GM21390 (cell line): Measurements from ENCODE around the gene TMEM132C.

Experiments used
- ATAC-seq: cut with Tn5 transposase; IDR thresholded peaks from one replicate; pipeline ENCODE4 v1.9.1; 2021; ENCODE audit not compliant: unreplicated experiment

TMEM132C gene

DNA sequence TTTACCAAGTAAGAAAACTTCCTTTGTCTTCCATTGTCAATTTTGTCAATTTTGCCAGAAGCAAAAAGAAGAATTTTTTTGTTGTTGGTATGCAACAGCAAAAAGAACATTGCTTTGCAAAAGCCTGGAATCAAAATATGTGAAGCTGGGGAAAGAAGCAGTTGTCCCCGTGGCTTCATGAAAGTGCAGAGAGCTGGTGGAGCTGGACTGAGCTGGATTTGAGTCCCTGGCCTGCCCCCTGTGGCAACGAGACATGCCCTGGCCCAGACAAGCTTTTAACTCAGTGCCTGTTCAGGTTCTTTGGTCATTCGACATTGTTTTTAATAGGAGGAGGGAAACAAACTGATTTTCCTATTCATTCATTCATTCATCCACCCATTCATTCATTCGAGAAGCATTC is 486.5 kb downstream of the TMEM132C start:
- ATAC-seq = no peak

DNA sequence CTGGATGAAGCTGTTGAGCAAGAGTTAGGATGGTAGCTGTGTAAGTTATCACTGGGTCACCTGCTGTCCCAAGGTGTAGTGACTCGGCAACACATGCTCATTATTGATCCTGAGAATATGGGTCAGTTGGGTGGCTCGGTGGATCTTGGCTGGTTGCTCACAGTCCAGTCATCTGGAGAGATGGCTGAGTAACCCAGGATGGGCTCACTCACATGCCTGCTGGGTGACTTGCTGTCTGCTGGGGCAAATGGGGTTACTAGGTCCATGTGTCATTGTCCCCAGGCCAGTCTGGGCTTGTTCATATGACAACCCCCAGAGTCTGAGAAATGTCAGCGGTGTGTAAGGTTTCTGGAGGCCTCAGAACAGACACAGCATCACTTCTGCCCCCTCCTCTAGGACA is 487.3 kb downstream of the TMEM132C start:
- no peak for ATAC-seq

DNA sequence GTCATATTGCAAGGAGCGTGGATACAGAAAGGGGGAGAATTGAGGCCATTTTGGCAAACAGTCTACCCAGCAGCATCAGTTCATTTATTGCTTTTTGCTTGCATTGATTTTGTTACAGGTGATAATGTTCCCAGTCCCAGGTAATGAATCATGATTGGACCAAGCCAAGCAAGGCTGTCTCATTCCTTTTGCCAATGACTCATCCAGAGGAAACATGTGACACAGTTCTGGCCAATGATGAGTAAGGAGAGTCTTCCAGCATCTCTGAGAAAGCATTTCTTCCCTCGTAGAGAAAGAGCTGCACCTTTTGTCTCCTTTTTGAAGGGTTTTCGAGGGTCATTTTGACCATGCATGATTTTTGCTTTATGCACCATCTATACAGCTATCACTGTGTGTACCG is 488.6 kb downstream of the TMEM132C start:
- ATAC-seq = no peak
